Heart right ventricle (tissue), 16 donors: ENCODE data around the gene FOXJ1. TPM values are rescaled to one million over a fixed set of nuclear protein-coding genes. Genes with fewer than 3 reads are reported as not detected.

Experiments
- ATAC-seq, 8 donors: fragments of 200-7000 bp; cut with Tn5 transposase; one replicate each; pipeline ENCODE4 v1.9.1; 2020; ENCODE audit warnings: mild to moderate bottlenecking in 8 of 8, moderate library complexity in 8 of 8, moderate number of reproducible peaks in 1 of 8
- DNase-seq, 2 donors: peaks; one replicate each; pipeline ENCODE4 v3.0.0-alpha.2; 2020
- H3K27ac ChIP-seq, 10 donors: fragments of 200-600 bp; sonication (generic) in 2 of 10; one replicate each; pipeline versions ENCODE4 v1.5.0 to v1.8.0; 2020 to 2022; ENCODE audit warnings: mild to moderate bottlenecking in 3 of 10
- H3K27me3 ChIP-seq, 7 donors: fragments of 200-600 bp; one replicate each; pipeline ENCODE4 v1.8.0; 2021 to 2022; ENCODE audit warnings: mild to moderate bottlenecking in 2 of 7
- H3K36me3 ChIP-seq, 9 donors: fragments of 200-600 bp; sonication (generic) in 1 of 9; one replicate each; pipeline versions ENCODE4 v1.5.0 to v1.8.0; 2020 to 2022; ENCODE audit warnings: mild to moderate bottlenecking in 2 of 9
- H3K4me1 ChIP-seq, 9 donors: fragments of 200-600 bp; sonication (generic) in 1 of 9; one replicate each; pipeline versions ENCODE4 v1.5.0 to v1.8.0; 2020 to 2022; ENCODE audit warnings: mild to moderate bottlenecking in 4 of 9
- H3K4me3 ChIP-seq, 10 donors: fragments of 200-600 bp; sonication (generic) in 2 of 10; one replicate each; pipeline versions ENCODE4 v1.5.0 to v1.8.0; 2020 to 2022; ENCODE audit warnings: mild to moderate bottlenecking in 7 of 10, moderate library complexity in 2 of 10
- H3K9me3 ChIP-seq, 11 donors: fragments of 200-600 bp in 10 of 11; sonication (generic) in 2 of 11; one replicate each; pipeline versions ENCODE4 v1.5.0 to v1.8.0; 2013 to 2022; ENCODE audit warnings: mild to moderate bottlenecking in 2 of 11, control low read depth in 1 of 11, moderate library complexity in 1 of 11
- WGBS, 2 donors: extraction: QIAGEN DNeasy Blood & Tissue Kit; methylation state at CpG; one replicate each; pipeline ENCODE4 v1.1.7; 2013; ENCODE audit warnings: inconsistent platforms in 1 of 2; 5-methylcytosine and 5-hydroxymethylcytosine counted together
- intact Hi-C, 10 donors: fragments of 100-400 bp; cut with DNase I; formaldehyde crosslinking; loops; one replicate each; pipeline versions ENCODE4 v1.11.1 to v1.14.2; 2022
- polyA plus RNA-seq, 2 donors: library from polyadenylated mRNA; stranded (reverse); fragments of 200-250 nt; gene quantifications; one replicate each; pipeline ENCODE4 v1.2.3, GENCODE V29; 2013
- total RNA-seq, 10 donors: library from RNA; stranded (reverse); fragmentation: NEBNext Ultra II Directional in 3 of 10; extraction: Animal tissue kit (Norgen Biotek cat#: 25700) in 3 of 10; gene quantifications; one replicate each; pipeline versions ENCODE4 v1.2.1 to v1.2.4, GENCODE V29; 2021 to 2023
- TF ChIP-seq, protein P1 (sequence below), 9 donors: fragments of 200-600 bp; sonication (generic) in 2 of 9; IDR thresholded peaks; one replicate each; pipeline versions ENCODE4 v1.5.0 to v1.8.0; 2021 to 2022; ENCODE audit warnings: antibody characterized with exemption in 9 of 9, mild to moderate bottlenecking in 5 of 9, moderate library complexity in 1 of 9
- donor health status: Arrhythmogenic right ventricular cardiomyopathy.
- donor health status: ischemic (EF 13 %, LVEDD 7.1; RV severe dilation, severe dysfunction).
- donor health status: healthy with polysubstance abuse.
- donor health status: DM: no; HTN: yes; CAD: no.
- donor health status: DM: no; HTN: no; CAD: no.
- donor health status: ischemic (EF 25% LVEDD 6.9; RV normal size, moderate dysfunction).
- donor health status: ischemic (EF 25% LVEDD 5.7; RV mildly dilated, moderate dysfunction).
- donor health status: healthy.
- donor health status: DM: yes; HTN: yes; CAD: no.
- donor health status: Ischemic cardiomyopathy.
- donor health status: ischemic (EF 35%, LVEDD 5.7; RV mildly dilated, moderate dysfunction).
- donor health status: nonischemic (EF 11% LVEDD 7.7; RV severe dilation, severe dysfunction).
- donor health status: DM: yes; HTN: yes; CAD: no.
- donor health status: PGD.
- donor health status: ischemic (EF 29% LVEDD 5.4; RV normal size, mild dysfunction).
- donor health status: nonischemic (EF 23%, LVEDD 6.1; RV moderate dilation, normal function).

The FOXJ1 gene
- total and polyA plus RNA-seq, 12 donors: 0.03 TPM; not detected in 11

DNA sequence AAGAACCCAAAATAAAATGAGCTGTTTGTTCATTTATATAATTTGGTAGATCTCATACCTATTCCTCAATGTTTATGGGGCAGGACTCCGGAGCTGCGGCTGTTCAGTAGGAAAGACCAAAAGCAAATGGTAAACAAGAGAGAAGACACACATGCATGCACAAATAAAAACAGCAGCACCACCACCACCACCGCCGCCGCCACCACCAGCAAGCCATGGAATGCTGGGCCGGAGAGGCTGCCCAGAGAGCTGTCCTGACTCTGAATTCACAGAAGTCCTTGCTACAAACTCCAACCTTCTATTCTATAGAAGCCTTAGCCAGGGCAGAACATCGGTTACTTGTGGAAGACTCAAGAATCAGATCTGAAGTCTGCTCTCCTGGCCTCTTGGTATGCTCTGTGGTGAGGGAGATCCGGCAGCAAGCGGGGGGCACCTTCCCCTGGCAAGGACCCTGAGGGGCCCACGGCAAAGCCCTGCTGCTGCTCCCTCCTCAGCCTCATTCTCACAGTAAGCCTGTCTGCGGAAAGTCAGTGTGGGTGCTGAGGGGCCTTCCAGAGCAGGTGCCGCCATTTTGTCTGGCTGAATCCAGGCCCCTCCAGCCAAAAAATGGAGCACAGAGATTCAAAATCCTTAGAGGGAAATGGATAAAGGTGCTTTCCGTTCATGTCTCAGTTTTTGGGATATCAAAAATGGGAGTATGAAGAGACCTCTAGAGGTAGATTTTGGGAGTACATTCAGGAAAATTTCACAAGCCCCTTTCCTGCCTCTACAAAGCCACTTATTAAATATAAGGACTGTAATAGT is 6.4 kb upstream of the FOXJ1 start:
- ATAC-seq: no peak
- intact Hi-C loops: loop anchor here in 2 of 10 donors (2.0 kb wide), 2 partner anchors 23 to 27 kb away; no protein-coding TSS in a partner anchor

GRCh38 chr17:76146053-76146851 is 5.2 kb upstream of the FOXJ1 start:
- intact Hi-C loops: loop anchor here in 1 of 10 donors (2.0 kb wide), 1 partner anchor 25 kb away; no protein-coding TSS in a partner anchor
- peak in 1 of 8 donors; percentile 4 for ATAC-seq
- peaks cover 0 to 5% (median 0%) of the 10 kb centered on the region in 7 donors for H3K27me3 ChIP-seq

More for the DNA sequence above, 6.4 kb upstream of the FOXJ1 start:
- Histone ChIP-seq H3K27me3 (no peaks in the 10 kb centered on the region), H3K9me3 (no peaks in the 10 kb centered on the region), H3K27ac (no peak overlapping the region), H3K4me3 (no peak overlapping the region), H3K36me3 (no peaks in the 10 kb centered on the region), H3K4me1 (peaks cover 3 to 43% (median 25%) of the 10 kb centered on the region in 9 donors)
- TF ChIP-seq, protein P1, sequence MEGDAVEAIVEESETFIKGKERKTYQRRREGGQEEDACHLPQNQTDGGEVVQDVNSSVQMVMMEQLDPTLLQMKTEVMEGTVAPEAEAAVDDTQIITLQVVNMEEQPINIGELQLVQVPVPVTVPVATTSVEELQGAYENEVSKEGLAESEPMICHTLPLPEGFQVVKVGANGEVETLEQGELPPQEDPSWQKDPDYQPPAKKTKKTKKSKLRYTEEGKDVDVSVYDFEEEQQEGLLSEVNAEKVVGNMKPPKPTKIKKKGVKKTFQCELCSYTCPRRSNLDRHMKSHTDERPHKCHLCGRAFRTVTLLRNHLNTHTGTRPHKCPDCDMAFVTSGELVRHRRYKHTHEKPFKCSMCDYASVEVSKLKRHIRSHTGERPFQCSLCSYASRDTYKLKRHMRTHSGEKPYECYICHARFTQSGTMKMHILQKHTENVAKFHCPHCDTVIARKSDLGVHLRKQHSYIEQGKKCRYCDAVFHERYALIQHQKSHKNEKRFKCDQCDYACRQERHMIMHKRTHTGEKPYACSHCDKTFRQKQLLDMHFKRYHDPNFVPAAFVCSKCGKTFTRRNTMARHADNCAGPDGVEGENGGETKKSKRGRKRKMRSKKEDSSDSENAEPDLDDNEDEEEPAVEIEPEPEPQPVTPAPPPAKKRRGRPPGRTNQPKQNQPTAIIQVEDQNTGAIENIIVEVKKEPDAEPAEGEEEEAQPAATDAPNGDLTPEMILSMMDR (IDR thresholded peaks at IDR 0.05): peak; percentile 13 to 66 (median 53)
- 86 to 87% methylated on average over 13 of the region's 13 CpGs for WGBS, 2 donors
- no peak for DNase-seq

GRCh38 chr17:76145231-76146052 is 4.4 kb upstream of the FOXJ1 start:
- intact Hi-C loops: loop anchor here in 1 of 10 donors (2.0 kb wide), 1 partner anchor 25 kb away; no protein-coding TSS in a partner anchor
- TF ChIP-seq, protein P1 (IDR thresholded peaks at IDR 0.05): no peak
- no peak for DNase-seq

More at GRCh38 chr17:76146053-76146851, 5.2 kb upstream of the FOXJ1 start:
- H3K4me1 ChIP-seq: peaks cover 3 to 52% (median 35%) of the 10 kb centered on the region in 9 donors
- H3K27ac ChIP-seq: peak overlapping the region in 8 of 10 donors; percentile 9 to 80 (median 44)
- no peaks in the 10 kb centered on the region for H3K9me3 ChIP-seq
- H3K4me3 ChIP-seq: peak overlapping the region in 3 of 10 donors; percentile 0 to 16 (median 10)
- no peak for DNase-seq
- TF ChIP-seq, protein P1 (IDR thresholded peaks at IDR 0.05): no peak
- no peaks in the 10 kb centered on the region for H3K36me3 ChIP-seq
- WGBS, 2 donors: 87 to 90% methylated on average over 22 of the region's 22 CpGs

More at GRCh38 chr17:76145231-76146052, 4.4 kb upstream of the FOXJ1 start:
- Histone ChIP-seq H3K4me3 (peak overlapping the region in 5 of 10 donors; percentile 0 to 23 (median 10)), H3K27me3 (peaks cover 0 to 13% (median 1%) of the 10 kb centered on the region in 7 donors), H3K27ac (peak overlapping the region in 8 of 10 donors; percentile 9 to 80 (median 44)), H3K36me3 (no peaks in the 10 kb centered on the region), H3K9me3 (no peaks in the 10 kb centered on the region), H3K4me1 (peaks cover 8 to 60% (median 43%) of the 10 kb centered on the region in 9 donors)
- WGBS, 2 donors: 58 to 60% methylated on average over 25 of the region's 25 CpGs
- peak in 4 of 8 donors; percentile 21 to 58 (median 46) for ATAC-seq
